SK-N-SH (cell line): ENCODE results near the gene SERTM1. TPM values are rescaled to one million over a fixed set of nuclear protein-coding genes. Genes with fewer than 3 reads are reported as not detected.

Source experiments
- CTCF ChIA-PET: fragments of 300-600, 350-600 bp; formaldehyde crosslinking; extraction: SDS; loops from one replicate; lab custom pipeline; 2021; lab: Yijun Ruan, JAX
- POLR2A ChIA-PET: fragments of 350-600 bp; sonication (Branson Sonifier 250); formaldehyde crosslinking; extraction: SDS; loops from one replicate; lab custom pipeline; 2020; ENCODE audit warnings: antibody characterized with exemption, inconsistent platforms; lab: Yijun Ruan, JAX
- DNase-seq: peaks from one replicate; pipeline ENCODE4 v3.0.0; 2012
- H2AFZ ChIP-seq: fragments of 200-600 bp; sonication (generic); 2 replicates; pipeline ENCODE4 v1.8.1; 2016; ENCODE audit warnings: antibody characterized with exemption, mild to moderate bottlenecking, low read depth
- H3F3A ChIP-seq: fragments of 200-600 bp; sonication (generic); replicated peaks from 2 replicates; pipeline ENCODE3; 2016; ENCODE audit warnings: antibody characterized with exemption, mild to moderate bottlenecking; ENCODE audit not compliant: insufficient read depth
- H3K27ac ChIP-seq, 2 experiments: fragments of 200-500 bp in 1 of 2; fragments of 200-600 bp in 1 of 2; sonication (Bioruptor generic) in 1 of 2; sonication (generic), shearing (Covaris generic) in 1 of 2; 2 replicates each; pipeline versions ENCODE4 v1.5.1 to v1.6.1; 2014 to 2016; ENCODE audit warnings: low read depth in 2 of 2, inconsistent platforms in 1 of 2, low read length in 1 of 2, mild to moderate bottlenecking in 1 of 2, mixed read lengths in 1 of 2
- H3K27me3 ChIP-seq: fragments of 200-600 bp; sonication (generic), shearing (Covaris generic); 2 replicates; pipeline ENCODE4 v1.6.1; 2016; ENCODE audit warnings: mixed run types; ENCODE audit not compliant: insufficient read depth
- H3K36me3 ChIP-seq, 2 experiments: fragments of 200-500 bp in 1 of 2; fragments of 200-600 bp in 1 of 2; sonication (Bioruptor generic) in 1 of 2; sonication (generic) in 1 of 2; replicated peaks in 1 of 2; 2 replicates each; pipeline versions ENCODE3 to v1.5.1; 2014 to 2016; ENCODE audit warnings: low read length in 1 of 2, mild to moderate bottlenecking in 1 of 2; ENCODE audit not compliant: insufficient read depth in 2 of 2, control insufficient read depth in 1 of 2
- H3K4me1 ChIP-seq, 2 experiments: fragments of 200-500 bp in 1 of 2; fragments of 200-600 bp in 1 of 2; sonication (Bioruptor generic) in 1 of 2; sonication (generic), shearing (Covaris generic) in 1 of 2; 2 replicates each; pipeline versions ENCODE4 v1.5.1 to v1.6.1; 2014 to 2016; ENCODE audit warnings: low read depth in 1 of 2, low read length in 1 of 2, mixed run types in 1 of 2; ENCODE audit not compliant: insufficient read depth in 2 of 2, control insufficient read depth in 1 of 2
- H3K4me2 ChIP-seq: fragments of 200-600 bp; sonication (generic), shearing (Covaris generic); 2 replicates; pipeline ENCODE4 v1.6.1; 2017; ENCODE audit warnings: mixed run types
- H3K4me3 ChIP-seq, 2 experiments: fragments of 200-500 bp in 1 of 2; fragments of 200-600 bp in 1 of 2; sonication (Bioruptor generic) in 1 of 2; sonication (generic), shearing (Covaris generic) in 1 of 2; 2 replicates each; pipeline versions ENCODE4 v1.5.1 to v1.8.1; 2014 to 2016; ENCODE audit warnings: low read depth in 2 of 2, inconsistent platforms in 1 of 2, low read length in 1 of 2, mild to moderate bottlenecking in 1 of 2, mixed read lengths in 1 of 2, moderate library complexity in 1 of 2
- H3K79me2 ChIP-seq: fragments of 200-600 bp; sonication (generic); 2 replicates; pipeline ENCODE4 v1.8.1; 2017; ENCODE audit warnings: mild to moderate bottlenecking; ENCODE audit not compliant: insufficient read depth
- H3K9ac ChIP-seq: fragments of 200-600 bp; sonication (generic); 2 replicates; pipeline ENCODE4 v1.6.1; 2017; ENCODE audit warnings: mixed run types
- H3K9me2 ChIP-seq: fragments of 200-600 bp; sonication (generic); 2 replicates; pipeline ENCODE4 v1.6.1; 2017; ENCODE audit warnings: mixed run types
- H3K9me3 ChIP-seq: fragments of 200-600 bp; sonication (generic); 2 replicates; pipeline ENCODE4 v1.6.1; 2017; ENCODE audit warnings: mixed run types, mild to moderate bottlenecking, moderate library complexity
- H4K20me1 ChIP-seq: fragments of 200-600 bp; sonication (generic); 2 replicates; pipeline ENCODE4 v1.6.1; 2017; ENCODE audit warnings: mild to moderate bottlenecking, mixed run types; ENCODE audit not compliant: insufficient read depth
- CHD2 ChIP-seq: fragments of 150-350 bp; IDR thresholded peaks from 2 replicates; pipeline ENCODE4 v1.6.1; 2018; ENCODE audit warnings: low read length; ENCODE audit not compliant: partially characterized antibody
- EZH2phosphoT487 ChIP-seq: fragments of 200-600 bp; sonication (generic); IDR thresholded peaks from 2 replicates; pipeline ENCODE4 v1.6.1; 2017; ENCODE audit warnings: low read depth, mixed run types, mild to moderate bottlenecking, antibody characterized with exemption, moderate library complexity, borderline replicate concordance
- GABPA ChIP-seq: IDR thresholded peaks from 2 replicates; pipeline ENCODE4 v1.4.0; 2012; ENCODE audit warnings: low read depth, mild to moderate bottlenecking
- GATA2 ChIP-seq: sonication (generic); formaldehyde crosslinking; IDR thresholded peaks from 2 replicates; pipeline ENCODE4 v1.5.0; 2020; ENCODE audit warnings: mild to moderate bottlenecking, missing genetic modification reagents
- JUND ChIP-seq: IDR thresholded peaks from 2 replicates; pipeline ENCODE4 v1.4.0; 2012
- MAX ChIP-seq: IDR thresholded peaks from 2 replicates; pipeline ENCODE4 v1.4.0; 2012; ENCODE audit warnings: low read depth
- MXI1 ChIP-seq: IDR thresholded peaks from 2 replicates; pipeline ENCODE4 v1.6.1; 2012; ENCODE audit warnings: mild to moderate bottlenecking, low read depth, low read length, improper control_type of control experiment
- NFIC ChIP-seq: IDR thresholded peaks from 2 replicates; pipeline ENCODE4 v1.4.0; 2012; ENCODE audit warnings: borderline replicate concordance
- NRF1 ChIP-seq: IDR thresholded peaks from 2 replicates; pipeline ENCODE4 v1.6.1; 2012; ENCODE audit warnings: low read depth, mild to moderate bottlenecking, low read length
- RFX5 ChIP-seq: IDR thresholded peaks from 2 replicates; pipeline ENCODE4 v1.6.1; 2012; ENCODE audit warnings: mild to moderate bottlenecking, improper control_type of control experiment, low read length
- SIN3A ChIP-seq: IDR thresholded peaks from 2 replicates; pipeline ENCODE4 v1.6.1; 2012; ENCODE audit warnings: low read depth, mild to moderate bottlenecking, low read length, moderate library complexity, borderline replicate concordance
- USF2 ChIP-seq: fragments of 150-350 bp; IDR thresholded peaks from 2 replicates; pipeline ENCODE4 v1.6.1; 2017; ENCODE audit warnings: antibody characterized with exemption, low read length, low read depth, borderline replicate concordance
- WGBS: methylation state at CpG from one replicate; pipeline ENCODE4 v1.1.6; 2017; ENCODE audit warnings: low lambda C conversion rate; 5-methylcytosine and 5-hydroxymethylcytosine counted together
- polyA plus RNA-seq, 3 experiments: library from polyadenylated mRNA; depleted of rRNA; stranded (reverse); fragments of >200 nt; gene quantifications; 2 replicates each; pipeline ENCODE4 v1.2.3, GENCODE V29; 2012
- TF ChIP-seq, protein P1 (sequence below): IDR thresholded peaks from 2 replicates; pipeline ENCODE4 v1.4.0; 2012; ENCODE audit warnings: low read depth, borderline replicate concordance
- TF ChIP-seq, protein P2 (sequence below): IDR thresholded peaks from 2 replicates; pipeline ENCODE4 v1.6.1; 2012; ENCODE audit warnings: mild to moderate bottlenecking, low read depth, low read length, moderate library complexity

SERTM1 gene
- polyA plus RNA-seq, 1 of the 3 experiments (the other 2 are of a cell fraction) = 0.05 TPM

DNA sequence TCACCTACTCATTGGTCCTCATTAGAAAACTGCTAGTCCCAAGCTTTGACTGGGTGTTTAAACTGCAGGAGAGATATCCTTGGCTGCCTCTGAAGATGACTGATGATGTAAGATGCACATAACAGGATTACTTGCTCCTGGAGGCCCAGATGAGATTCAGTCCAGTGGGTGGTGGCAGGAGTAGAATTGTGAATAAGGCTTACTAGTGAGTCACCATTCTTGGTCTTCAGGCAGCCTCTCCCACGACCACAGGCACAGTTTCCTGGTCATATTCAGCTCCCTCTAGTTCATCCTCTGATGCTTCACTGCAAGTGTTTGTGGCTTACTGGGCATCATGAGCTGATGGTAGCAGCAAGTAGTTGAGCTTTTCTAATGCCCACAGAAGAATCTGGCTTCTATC, 12.1 kb downstream of the SERTM1 start:
- WGBS = 0% methylated on average over 1 of the region's 1 CpG
- Histone ChIP-seq H3K9me3 (no peaks in the 10 kb centered on the region), H4K20me1 (no peaks in the 10 kb centered on the region), H3K9ac (no peak overlapping the region), H3K9me2 (no peaks in the 10 kb centered on the region), H3K27ac (no peak overlapping the region), H3K36me3 (no peaks in the 10 kb centered on the region), H3K4me1 (no peaks in the 10 kb centered on the region; a peak in 1 of 4 replicates), H2AFZ (no peak overlapping the region), H3K4me3 (no peak overlapping the region), H3K79me2 (no peaks in the 10 kb centered on the region), H3K4me2 (no peak overlapping the region), H3F3A (no peaks in the 10 kb centered on the region), H3K27me3 (no peaks in the 10 kb centered on the region; the same call in 1 of the 2 replicates)
- TF ChIP-seq, protein P1, sequence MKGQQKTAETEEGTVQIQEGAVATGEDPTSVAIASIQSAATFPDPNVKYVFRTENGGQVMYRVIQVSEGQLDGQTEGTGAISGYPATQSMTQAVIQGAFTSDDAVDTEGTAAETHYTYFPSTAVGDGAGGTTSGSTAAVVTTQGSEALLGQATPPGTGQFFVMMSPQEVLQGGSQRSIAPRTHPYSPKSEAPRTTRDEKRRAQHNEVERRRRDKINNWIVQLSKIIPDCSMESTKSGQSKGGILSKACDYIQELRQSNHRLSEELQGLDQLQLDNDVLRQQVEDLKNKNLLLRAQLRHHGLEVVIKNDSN = no peak
- no peak for TF ChIP-seq SIN3A
- no peak for TF ChIP-seq NFIC
- TF ChIP-seq RFX5 = no peak
- TF ChIP-seq GABPA = no peak
- no peak for DNase-seq
- ChIA-PET POLR2A (no interaction called here), CTCF (interaction anchor here (0.6 to 1.3 kb wide), 2 partner anchors 15 to 402 kb away, joined by 3 read pairs; no protein-coding TSS in a partner anchor)

GRCh38 chr13:36696410-36697010, 22.7 kb downstream of the SERTM1 start:
- H3K4me2 ChIP-seq = no peak overlapping the region
- CTCF ChIA-PET = no interaction called here
- TF ChIP-seq MXI1 = no peak
- TF ChIP-seq NRF1 = no peak
- TF ChIP-seq EZH2phosphoT487 = no peak
- TF ChIP-seq GATA2 (CRISPR knock-in tag) = no peak
- no peak for TF ChIP-seq NFIC
- TF ChIP-seq GABPA = no peak
- no peak for TF ChIP-seq MAX
- no peak for TF ChIP-seq RFX5

DNA sequence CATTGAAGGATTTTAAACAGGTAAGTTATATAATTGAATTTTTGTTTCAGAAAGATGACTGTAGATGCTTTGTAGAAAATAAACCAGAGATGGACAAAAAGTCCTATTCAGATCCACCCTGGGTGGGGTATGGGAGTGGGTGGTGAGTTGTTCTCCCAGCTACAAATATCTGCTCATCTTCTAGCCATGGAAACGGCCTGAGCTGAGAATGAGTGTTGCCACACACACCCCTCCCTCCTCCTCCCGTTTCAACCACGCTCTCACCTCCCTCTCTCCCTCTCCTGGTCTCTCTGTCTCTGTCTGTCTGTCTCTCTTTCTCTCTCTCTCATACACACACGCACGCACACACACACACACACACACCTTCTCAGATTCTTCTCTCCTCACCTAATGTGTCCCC, 26.4 kb downstream of the SERTM1 start:
- POLR2A ChIA-PET = no interaction called here
- Histone ChIP-seq H3K27ac (no peak overlapping the region), H3K9me2 (no peaks in the 10 kb centered on the region), H3K4me3 (no peak overlapping the region), H3K4me2 (no peak overlapping the region), H3K27me3 (peaks cover 12% of the 10 kb centered on the region), H4K20me1 (no peaks in the 10 kb centered on the region), H3K9ac (no peak overlapping the region), H3K9me3 (no peaks in the 10 kb centered on the region), H3K4me1 (no peaks in the 10 kb centered on the region; a peak in 1 of 4 replicates), H3K36me3 (no peaks in the 10 kb centered on the region), H3F3A (no peaks in the 10 kb centered on the region), H2AFZ (no peak overlapping the region), H3K79me2 (no peaks in the 10 kb centered on the region)
- CTCF ChIA-PET = interaction anchor here (0.9 kb wide), 1 partner anchor 14 kb away, joined by 3 read pairs; no protein-coding TSS in a partner anchor
- no peak for DNase-seq
- WGBS = 39% methylated on average over 5 of the region's 5 CpGs
- TF ChIP-seq CHD2 (no peak), JUND (no peak), EZH2phosphoT487 (no peak), USF2 (no peak)
- TF ChIP-seq, protein P2, sequence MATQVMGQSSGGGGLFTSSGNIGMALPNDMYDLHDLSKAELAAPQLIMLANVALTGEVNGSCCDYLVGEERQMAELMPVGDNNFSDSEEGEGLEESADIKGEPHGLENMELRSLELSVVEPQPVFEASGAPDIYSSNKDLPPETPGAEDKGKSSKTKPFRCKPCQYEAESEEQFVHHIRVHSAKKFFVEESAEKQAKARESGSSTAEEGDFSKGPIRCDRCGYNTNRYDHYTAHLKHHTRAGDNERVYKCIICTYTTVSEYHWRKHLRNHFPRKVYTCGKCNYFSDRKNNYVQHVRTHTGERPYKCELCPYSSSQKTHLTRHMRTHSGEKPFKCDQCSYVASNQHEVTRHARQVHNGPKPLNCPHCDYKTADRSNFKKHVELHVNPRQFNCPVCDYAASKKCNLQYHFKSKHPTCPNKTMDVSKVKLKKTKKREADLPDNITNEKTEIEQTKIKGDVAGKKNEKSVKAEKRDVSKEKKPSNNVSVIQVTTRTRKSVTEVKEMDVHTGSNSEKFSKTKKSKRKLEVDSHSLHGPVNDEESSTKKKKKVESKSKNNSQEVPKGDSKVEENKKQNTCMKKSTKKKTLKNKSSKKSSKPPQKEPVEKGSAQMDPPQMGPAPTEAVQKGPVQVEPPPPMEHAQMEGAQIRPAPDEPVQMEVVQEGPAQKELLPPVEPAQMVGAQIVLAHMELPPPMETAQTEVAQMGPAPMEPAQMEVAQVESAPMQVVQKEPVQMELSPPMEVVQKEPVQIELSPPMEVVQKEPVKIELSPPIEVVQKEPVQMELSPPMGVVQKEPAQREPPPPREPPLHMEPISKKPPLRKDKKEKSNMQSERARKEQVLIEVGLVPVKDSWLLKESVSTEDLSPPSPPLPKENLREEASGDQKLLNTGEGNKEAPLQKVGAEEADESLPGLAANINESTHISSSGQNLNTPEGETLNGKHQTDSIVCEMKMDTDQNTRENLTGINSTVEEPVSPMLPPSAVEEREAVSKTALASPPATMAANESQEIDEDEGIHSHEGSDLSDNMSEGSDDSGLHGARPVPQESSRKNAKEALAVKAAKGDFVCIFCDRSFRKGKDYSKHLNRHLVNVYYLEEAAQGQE = no peak
- TF ChIP-seq, protein P1 = no peak

More at GRCh38 chr13:36696410-36697010, 22.7 kb downstream of the SERTM1 start:
- no peaks in the 10 kb centered on the region for H3K4me1 ChIP-seq
- no peak for DNase-seq
- H3F3A ChIP-seq = no peaks in the 10 kb centered on the region
- no peak overlapping the region for H3K4me3 ChIP-seq
- H3K36me3 ChIP-seq = no peaks in the 10 kb centered on the region
- POLR2A ChIA-PET = no interaction called here
- H2AFZ ChIP-seq = no peak overlapping the region
- no peak overlapping the region for H3K9ac ChIP-seq
- no peak overlapping the region for H3K27ac ChIP-seq
- WGBS = 25% methylated on average over 9 of the region's 9 CpGs
- H3K27me3 ChIP-seq = peaks cover 22% of the 10 kb centered on the region
- no peaks in the 10 kb centered on the region for H3K79me2 ChIP-seq
- H4K20me1 ChIP-seq = no peaks in the 10 kb centered on the region
- H3K9me2 ChIP-seq = no peaks in the 10 kb centered on the region
- no peaks in the 10 kb centered on the region for H3K9me3 ChIP-seq
